ENCODE results near the gene LTBP3. TPM values are rescaled to one million over a fixed set of nuclear protein-coding genes. Genes with fewer than 3 reads are reported as not detected.

LTBP3 gene
- polyA plus RNA-seq, 4 donors = 6.5 to 77.6 (median 21.3) TPM

- no peak overlapping the region for H3K27ac ChIP-seq (ENCODE audit: low read depth in 1 of 3, low read length in 2 of 3)
- peaks cover 0 to 30% (median 0%) of the 10 kb centered on the region in 3 donors for H3K4me1 ChIP-seq (ENCODE audit: control insufficient read depth in 3 of 3, insufficient read depth in 2 of 3, low read depth in 1 of 3, low read length in 2 of 3)
- no peaks in the 10 kb centered on the region for H3K27me3 ChIP-seq (ENCODE audit: control insufficient read depth in 3 of 3, insufficient read depth in 3 of 3, low read length in 3 of 3)
- FAIRE-seq (no peak), DNase-seq (no peak)
- peaks cover 0 to 66% (median 4%) of the 10 kb centered on the region in 3 donors for H3K36me3 ChIP-seq (ENCODE audit: control insufficient read depth in 3 of 3, insufficient read depth in 2 of 3, low read depth in 1 of 3, low read length in 3 of 3)
- H3K9me3 ChIP-seq (ENCODE audit: control insufficient read depth in 2 of 2, insufficient read depth in 1 of 2, low read depth in 1 of 2, low read length in 1 of 2) = no peaks in the 10 kb centered on the region
- 85 to 92% (median 88%) methylated on average over 43 to 52 of the region's 52 CpGs for WGBS, 3 donors
- no peak overlapping the region for H3K4me3 ChIP-seq (ENCODE audit: low read depth in 1 of 3, low read length in 3 of 3)
Observed at GRCh38 chr11:65547446-65548125, 10.6 kb downstream of the LTBP3 start.

- WGBS, 3 donors = 6 to 27% (median 11%) methylated on average over 53 to 64 of the region's 64 CpGs
- FAIRE-seq = no peak
Observed at GRCh38 chr11:65546217-65546958, 11.8 kb downstream of the LTBP3 start.

GRCh38 chr11:65545853-65546216 lies 12.3 kb downstream of the LTBP3 start:
- no peaks in the 10 kb centered on the region for H3K27me3 ChIP-seq (ENCODE audit: control insufficient read depth in 3 of 3, insufficient read depth in 3 of 3, low read length in 3 of 3)
- H3K4me1 ChIP-seq (ENCODE audit: control insufficient read depth in 3 of 3, insufficient read depth in 2 of 3, low read depth in 1 of 3, low read length in 2 of 3) = peaks cover 0 to 27% (median 0%) of the 10 kb centered on the region in 3 donors
- peak overlapping the region in 2 of 3 donors; percentile 53 to 55 for H3K4me3 ChIP-seq (ENCODE audit: low read depth in 1 of 3, low read length in 3 of 3)
- DNase-seq (peak in 1 of 2 donors; percentile 27), FAIRE-seq (no peak)
- H3K27ac ChIP-seq (ENCODE audit: low read depth in 1 of 3, low read length in 2 of 3) = peak overlapping the region; percentile 75 to 80 (median 80)
- WGBS, 3 donors = 20 to 45% (median 35%) methylated on average over 4 of the region's 4 CpGs
- no peaks in the 10 kb centered on the region for H3K9me3 ChIP-seq (ENCODE audit: control insufficient read depth in 2 of 2, insufficient read depth in 1 of 2, low read depth in 1 of 2, low read length in 1 of 2)
- peaks cover 0 to 71% (median 4%) of the 10 kb centered on the region in 3 donors for H3K36me3 ChIP-seq (ENCODE audit: control insufficient read depth in 3 of 3, insufficient read depth in 2 of 3, low read depth in 1 of 3, low read length in 3 of 3)

More at GRCh38 chr11:65546217-65546958, 11.8 kb downstream of the LTBP3 start:
- Histone ChIP-seq H3K9me3 (ENCODE audit: control insufficient read depth in 2 of 2, insufficient read depth in 1 of 2, low read depth in 1 of 2, low read length in 1 of 2) (no peaks in the 10 kb centered on the region), H3K4me3 (ENCODE audit: low read depth in 1 of 3, low read length in 3 of 3) (peak overlapping the region in 2 of 3 donors; percentile 53 to 55), H3K27me3 (ENCODE audit: control insufficient read depth in 3 of 3, insufficient read depth in 3 of 3, low read length in 3 of 3) (no peaks in the 10 kb centered on the region), H3K36me3 (ENCODE audit: control insufficient read depth in 3 of 3, insufficient read depth in 2 of 3, low read depth in 1 of 3, low read length in 3 of 3) (peaks cover 0 to 68% (median 4%) of the 10 kb centered on the region in 3 donors), H3K4me1 (ENCODE audit: control insufficient read depth in 3 of 3, insufficient read depth in 2 of 3, low read depth in 1 of 3, low read length in 2 of 3) (peaks cover 0 to 26% (median 0%) of the 10 kb centered on the region in 3 donors), H3K27ac (ENCODE audit: low read depth in 1 of 3, low read length in 2 of 3) (peak overlapping the region; percentile 75 to 80 (median 80))
- DNase-seq = peak; percentile 96 to 98

GRCh38 chr11:65542738-65543390 lies 15.3 kb downstream of the LTBP3 start:
- Histone ChIP-seq H3K27ac (ENCODE audit: low read depth in 1 of 3, low read length in 2 of 3) (no peak overlapping the region), H3K4me3 (ENCODE audit: low read depth in 1 of 3, low read length in 3 of 3) (no peak overlapping the region), H3K27me3 (ENCODE audit: control insufficient read depth in 3 of 3, insufficient read depth in 3 of 3, low read length in 3 of 3) (no peaks in the 10 kb centered on the region), H3K9me3 (ENCODE audit: control insufficient read depth in 2 of 2, insufficient read depth in 1 of 2, low read depth in 1 of 2, low read length in 1 of 2) (no peaks in the 10 kb centered on the region), H3K36me3 (ENCODE audit: control insufficient read depth in 3 of 3, insufficient read depth in 2 of 3, low read depth in 1 of 3, low read length in 3 of 3) (peaks cover 0 to 69% (median 4%) of the 10 kb centered on the region in 3 donors), H3K4me1 (ENCODE audit: control insufficient read depth in 3 of 3, insufficient read depth in 2 of 3, low read depth in 1 of 3, low read length in 2 of 3) (peaks cover 0 to 41% (median 0%) of the 10 kb centered on the region in 3 donors)
- no peak for FAIRE-seq
- whole genome bisulfite sequencing, 3 donors = 95 to 97% (median 95%) methylated on average over 3 of the region's 3 CpGs
- DNase-seq = no peak

- WGBS, 3 donors = 42 to 44% (median 43%) methylated on average over 18 of the region's 18 CpGs
- Histone ChIP-seq H3K27me3 (ENCODE audit: control insufficient read depth in 3 of 3, insufficient read depth in 3 of 3, low read length in 3 of 3) (no peaks in the 10 kb centered on the region), H3K4me1 (ENCODE audit: control insufficient read depth in 3 of 3, insufficient read depth in 2 of 3, low read depth in 1 of 3, low read length in 2 of 3) (peaks cover 0 to 38% (median 0%) of the 10 kb centered on the region in 3 donors), H3K9me3 (ENCODE audit: control insufficient read depth in 2 of 2, insufficient read depth in 1 of 2, low read depth in 1 of 2, low read length in 1 of 2) (no peaks in the 10 kb centered on the region), H3K4me3 (ENCODE audit: low read depth in 1 of 3, low read length in 3 of 3) (peak overlapping the region in 2 of 3 donors; percentile 53 to 69), H3K36me3 (ENCODE audit: control insufficient read depth in 3 of 3, insufficient read depth in 2 of 3, low read depth in 1 of 3, low read length in 3 of 3) (peaks cover 0 to 75% (median 6%) of the 10 kb centered on the region in 3 donors), H3K27ac (ENCODE audit: low read depth in 1 of 3, low read length in 2 of 3) (peak overlapping the region; percentile 50 to 91 (median 88))
- DNase-seq (peak in 1 of 2 donors; percentile 34), FAIRE-seq (no peak)
Observed at GRCh38 chr11:65541093-65541982, 16.8 kb downstream of the LTBP3 start.

- Histone ChIP-seq H3K4me3 (ENCODE audit: low read depth in 1 of 3, low read length in 3 of 3) (peak overlapping the region; percentile 34 to 69 (median 53)), H3K27ac (ENCODE audit: low read depth in 1 of 3, low read length in 2 of 3) (peak overlapping the region; percentile 83 to 91 (median 89)), H3K27me3 (ENCODE audit: control insufficient read depth in 3 of 3, insufficient read depth in 3 of 3, low read length in 3 of 3) (no peaks in the 10 kb centered on the region), H3K9me3 (ENCODE audit: control insufficient read depth in 2 of 2, insufficient read depth in 1 of 2, low read depth in 1 of 2, low read length in 1 of 2) (no peaks in the 10 kb centered on the region), H3K36me3 (ENCODE audit: control insufficient read depth in 3 of 3, insufficient read depth in 2 of 3, low read depth in 1 of 3, low read length in 3 of 3) (peaks cover 0 to 79% (median 6%) of the 10 kb centered on the region in 3 donors), H3K4me1 (ENCODE audit: control insufficient read depth in 3 of 3, insufficient read depth in 2 of 3, low read depth in 1 of 3, low read length in 2 of 3) (peaks cover 0 to 31% (median 0%) of the 10 kb centered on the region in 3 donors)
- peak; percentile 90 to 97 for DNase-seq
- FAIRE-seq = no peak
- WGBS, 3 donors = 0% methylated on average over 62 to 78 of the region's 78 CpGs
Observed at GRCh38 chr11:65540290-65541092, 17.7 kb downstream of the LTBP3 start.

- FAIRE-seq (no peak), DNase-seq (peak; percentile 83 to 86)
- Histone ChIP-seq H3K36me3 (ENCODE audit: control insufficient read depth in 3 of 3, insufficient read depth in 2 of 3, low read depth in 1 of 3, low read length in 3 of 3) (peaks cover 0 to 80% (median 10%) of the 10 kb centered on the region in 3 donors), H3K9me3 (ENCODE audit: control insufficient read depth in 2 of 2, insufficient read depth in 1 of 2, low read depth in 1 of 2, low read length in 1 of 2) (no peaks in the 10 kb centered on the region), H3K27ac (ENCODE audit: low read depth in 1 of 3, low read length in 2 of 3) (peak overlapping the region; percentile 83 to 91 (median 89)), H3K4me3 (ENCODE audit: low read depth in 1 of 3, low read length in 3 of 3) (peak overlapping the region; percentile 34 to 69 (median 53)), H3K4me1 (ENCODE audit: control insufficient read depth in 3 of 3, insufficient read depth in 2 of 3, low read depth in 1 of 3, low read length in 2 of 3) (peaks cover 0 to 28% (median 0%) of the 10 kb centered on the region in 3 donors), H3K27me3 (ENCODE audit: control insufficient read depth in 3 of 3, insufficient read depth in 3 of 3, low read length in 3 of 3) (no peaks in the 10 kb centered on the region)
- WGBS, 3 donors = 2 to 14% (median 8%) methylated on average over 38 to 60 of the region's 60 CpGs
Observed at GRCh38 chr11:65539744-65540289, 18.3 kb downstream of the LTBP3 start.

Data from small intestine (tissue), 7 donors.